Erythroblast (primary cell): ENCODE data around the gene KCTD16.

ENCODE experiments used
- DNase-seq, 2 experiments: peaks; one replicate each; lab custom pipeline; 2025; lab: John Stamatoyannopoulos, UW
- GATA1 ChIP-seq: IDR thresholded peaks from 2 replicates; pipeline ENCODE4 v1.6.1; 2011; ENCODE audit warnings: low read depth, mild to moderate bottlenecking, control low read depth, low read length, moderate library complexity
- POLR2A ChIP-seq: IDR thresholded peaks from 2 replicates; pipeline ENCODE4 v1.6.1; 2011; ENCODE audit warnings: mild to moderate bottlenecking, low read length

Gene KCTD16

DNA sequence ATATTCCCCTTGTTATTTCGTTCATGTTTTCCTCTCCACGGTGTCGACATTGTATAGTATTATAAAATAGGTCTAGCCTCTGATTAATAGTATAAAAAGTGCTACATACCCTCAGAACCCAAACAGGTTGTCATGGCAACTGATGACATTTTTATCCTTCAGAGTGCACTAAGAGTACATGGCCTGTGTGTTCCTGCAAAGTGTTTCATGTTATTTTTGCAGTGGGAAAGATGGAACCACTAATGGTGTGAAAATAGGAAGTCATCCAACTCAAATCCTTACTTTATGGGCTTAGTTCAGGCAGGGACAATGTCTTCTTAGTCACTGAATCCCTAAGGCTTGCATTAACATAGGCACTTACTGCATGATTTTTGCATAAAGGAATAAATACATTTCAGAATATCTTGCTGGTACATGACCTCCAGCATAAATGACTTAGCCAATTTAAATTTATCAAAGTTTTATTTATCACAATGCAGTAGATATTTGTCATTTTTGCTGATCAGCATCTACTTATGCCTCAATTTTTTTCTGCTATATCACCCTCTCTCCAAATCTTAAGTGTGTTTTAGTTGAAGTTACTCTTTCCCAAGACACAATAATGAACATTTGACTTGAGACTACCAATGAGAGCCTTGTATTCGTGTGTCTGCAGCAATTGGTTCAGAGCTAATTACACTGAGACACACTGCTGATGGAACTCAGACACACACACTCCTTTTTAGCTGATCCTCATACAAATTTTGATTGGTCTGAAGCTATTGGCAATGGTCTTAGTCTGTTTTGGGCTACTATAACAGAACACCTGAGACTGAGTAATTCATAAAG, 243.7 kb downstream of the KCTD16 start:
- TF ChIP-seq GATA1 (no peak), POLR2A (no peak)
- DNase-seq, result no peak

GRCh38 chr5:144416196-144416595, 245.5 kb downstream of the KCTD16 start:
- DNase-seq, result no peak
- TF ChIP-seq GATA1, result no peak
- TF ChIP-seq POLR2A, result no peak

DNA sequence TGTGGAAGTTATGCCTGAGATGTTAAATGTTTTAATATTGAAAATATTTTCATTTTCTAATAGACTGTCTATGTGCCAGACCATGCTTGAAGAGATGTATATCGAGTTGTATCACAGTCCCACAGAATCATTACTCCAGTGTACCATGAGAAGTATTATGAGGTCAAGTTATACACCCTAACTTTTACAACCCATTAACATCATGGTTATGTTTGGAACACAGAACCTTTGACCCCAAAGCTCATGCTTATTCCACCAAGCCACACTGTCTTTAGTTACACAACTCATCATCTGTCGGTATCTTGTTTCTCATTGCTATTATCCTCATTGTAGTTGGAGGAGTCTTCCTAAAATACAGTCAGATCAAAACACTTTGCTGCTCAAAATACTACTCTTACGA, 248.0 kb downstream of the KCTD16 start:
- TF ChIP-seq GATA1 (no peak), POLR2A (no peak)
- no peak for DNase-seq

- no peak for DNase-seq
- TF ChIP-seq POLR2A (no peak), GATA1 (no peak)
These were observed 250.7 kb downstream of the KCTD16 start for GRCh38 chr5:144421411-144421810.

GRCh38 chr5:144422018-144422727, 251.5 kb downstream of the KCTD16 start:
- TF ChIP-seq GATA1, result no peak
- TF ChIP-seq POLR2A, result no peak
- DNase-seq, result no peak

- no peak for DNase-seq
- TF ChIP-seq GATA1 (no peak), POLR2A (no peak)
These were observed 257.2 kb downstream of the KCTD16 start for GRCh38 chr5:144427866-144428265.

DNA sequence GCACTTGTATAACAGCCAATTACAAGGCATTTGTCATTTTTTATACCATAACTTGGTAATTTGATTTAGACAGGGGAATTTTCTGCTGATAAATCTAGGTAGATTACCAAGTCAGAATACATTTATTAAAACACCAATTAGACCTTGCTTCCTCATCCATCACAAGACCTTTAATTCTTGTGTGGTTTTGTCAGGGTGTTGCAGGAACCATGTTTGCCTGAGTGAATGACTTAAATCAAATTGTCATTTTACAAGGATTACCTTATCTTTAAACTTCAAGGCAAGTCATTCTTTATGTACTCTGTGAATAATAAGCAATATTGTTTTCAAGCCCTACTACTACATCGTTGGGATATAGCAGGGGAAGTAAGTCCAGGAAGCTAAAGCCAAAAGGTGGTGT, 257.7 kb downstream of the KCTD16 start:
- DNase-seq, result no peak
- no peak for TF ChIP-seq POLR2A
- TF ChIP-seq GATA1, result no peak

GRCh38 chr5:144429405-144429804, 258.7 kb downstream of the KCTD16 start:
- DNase-seq, result no peak

GRCh38 chr5:144429905-144430304, 259.2 kb downstream of the KCTD16 start:
- DNase-seq, result no peak
- no peak for TF ChIP-seq POLR2A
- TF ChIP-seq GATA1, result no peak

More at GRCh38 chr5:144429405-144429804, 258.7 kb downstream of the KCTD16 start:
- TF ChIP-seq GATA1 (no peak), POLR2A (no peak)

DNA sequence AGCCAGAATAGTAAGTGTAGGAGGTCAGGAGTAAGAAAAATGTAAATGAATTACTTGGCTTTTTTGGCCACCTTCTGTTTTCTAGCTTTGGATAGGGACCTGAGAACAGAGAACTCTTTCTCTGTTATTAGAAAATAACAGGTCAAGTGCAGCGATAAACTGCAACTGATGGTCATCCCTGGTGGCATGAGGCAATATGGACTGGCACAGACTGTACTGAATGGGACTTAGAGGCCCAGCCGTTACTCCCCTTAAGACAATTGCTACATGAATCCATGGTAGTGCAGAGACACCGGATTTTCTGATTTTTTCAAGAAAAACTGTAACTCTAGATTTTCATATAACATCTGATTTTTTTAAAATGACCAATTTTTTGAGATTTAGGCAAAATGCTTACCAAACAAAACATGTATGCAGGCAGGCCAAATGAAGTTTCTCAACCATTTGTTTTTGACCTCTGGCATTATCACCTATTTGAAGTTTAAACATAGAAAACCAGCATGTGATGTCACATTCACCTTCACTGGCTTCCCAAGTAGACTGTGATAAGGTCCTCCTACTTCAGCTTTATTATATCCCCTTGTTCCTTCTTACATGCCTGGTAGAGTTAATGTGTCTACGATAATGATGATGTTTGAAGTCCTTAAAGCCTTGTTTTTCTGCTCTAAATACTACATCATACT, 262.6 kb downstream of the KCTD16 start:
- no peak for DNase-seq
- TF ChIP-seq POLR2A (no peak), GATA1 (no peak)

DNA sequence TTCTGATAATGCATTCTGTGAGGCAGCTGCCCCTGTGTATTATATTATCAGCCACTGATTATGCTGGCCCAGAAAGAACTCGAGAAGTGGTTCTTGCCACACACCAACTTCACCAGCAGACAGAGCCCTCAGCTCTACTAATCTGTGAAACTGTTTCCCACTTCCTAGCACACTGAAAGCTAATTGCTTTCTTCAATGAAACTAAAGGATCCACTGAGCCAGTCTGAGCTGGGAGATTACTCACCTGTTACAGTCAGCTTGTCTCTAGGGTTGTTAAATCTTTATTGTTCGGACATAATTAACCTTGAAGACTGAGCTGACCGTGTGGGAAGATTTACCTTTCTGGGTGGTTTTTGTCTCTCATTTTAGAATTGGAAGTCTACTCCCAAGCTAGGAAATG, 263.2 kb downstream of the KCTD16 start:
- TF ChIP-seq GATA1, result no peak
- no peak for TF ChIP-seq POLR2A

DNA sequence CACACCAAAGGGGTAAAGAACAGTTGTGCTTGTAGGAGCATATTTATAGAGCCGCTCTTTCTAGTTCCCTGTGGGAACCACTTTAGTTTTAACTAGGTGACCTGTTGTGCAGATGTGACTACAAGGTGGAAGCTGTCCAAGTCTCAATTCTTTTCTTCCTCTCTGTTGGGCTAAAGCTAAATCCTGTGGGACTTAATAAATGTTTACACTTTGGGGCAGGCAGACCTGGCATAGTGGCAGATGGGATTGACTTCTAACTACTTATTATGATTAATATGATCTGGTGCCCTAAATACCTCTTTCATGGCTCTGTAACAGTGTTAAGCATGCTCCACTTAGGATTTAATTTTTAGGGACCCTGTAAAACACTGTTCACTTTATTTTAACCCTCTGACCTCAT, 265.3 kb downstream of the KCTD16 start:
- TF ChIP-seq GATA1 (no peak), POLR2A (no peak)
- DNase-seq, result no peak

More for the DNA sequence above, 263.2 kb downstream of the KCTD16 start:
- DNase-seq, result no peak

DNA sequence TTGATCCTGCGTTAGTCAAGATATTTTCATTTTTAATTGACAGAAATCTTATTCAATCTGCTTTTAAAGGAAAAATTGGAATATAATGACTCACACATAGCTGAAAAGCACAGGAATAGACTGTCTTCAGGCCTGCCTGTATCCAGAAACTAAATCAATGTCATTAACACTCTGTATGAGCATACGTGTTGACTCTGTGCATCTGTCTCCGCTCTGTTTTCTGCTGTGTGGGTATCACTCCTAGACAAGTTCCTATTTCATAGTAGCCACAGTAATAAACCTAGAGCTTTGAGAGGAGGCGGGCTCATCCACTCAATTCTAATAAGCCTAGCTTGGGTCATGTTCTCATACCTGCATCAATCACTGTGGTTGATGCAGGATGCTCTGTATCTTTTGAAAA, 267.6 kb downstream of the KCTD16 start:
- TF ChIP-seq GATA1 (no peak), POLR2A (no peak)

GRCh38 chr5:144448457-144448856, 277.8 kb downstream of the KCTD16 start:
- TF ChIP-seq POLR2A, result no peak
- TF ChIP-seq GATA1, result no peak
- DNase-seq, result no peak

More for the DNA sequence above, 267.6 kb downstream of the KCTD16 start:
- no peak for DNase-seq
